ENCODE data around the gene SCAPER.
"Not testable (repeated sequence)": the region's sequence is repeated elsewhere in the genome, so short reads cannot be mapped to it uniquely, and the experiment has no call there.

The SCAPER gene

GRCh38 chr15:76313731-76314130, 591.4 kb downstream of the SCAPER start:
- no peak for TF ChIP-seq CTCF (IDR thresholded peaks at IDR 0.05; ENCODE audit: control insufficient read depth, extremely low read depth, insufficient read depth)
- H3K4me3 ChIP-seq (ENCODE audit: low read depth, low read length), result no peak overlapping the region

GRCh38 chr15:76313175-76313567, 592.0 kb downstream of the SCAPER start:
- DNase-seq (ENCODE audit: low read depth); H3K4me3 ChIP-seq (ENCODE audit: low read depth, low read length): not testable (repeated sequence)

More at GRCh38 chr15:76313731-76314130, 591.4 kb downstream of the SCAPER start:
- DNase-seq (ENCODE audit: low read depth), result no peak

- DNase-seq (ENCODE audit: low read depth), result peak; percentile 97
Observed at GRCh38 chr15:76312540-76313174, 592.5 kb downstream of the SCAPER start.

GRCh38 chr15:76311100-76311953, 593.8 kb downstream of the SCAPER start, which contains the start of gene ETFA:
TSS of gene ETFA (minus strand) at chr15:76311469. CDS start at chr15:76311388, 81 bp downstream.
- peak within 1 kb of the TSS; percentile 81 for H3K4me3 ChIP-seq (ENCODE audit: low read depth, low read length)
- peak; percentile 93 for DNase-seq (ENCODE audit: low read depth)
- no peak for TF ChIP-seq CTCF (IDR thresholded peaks at IDR 0.05; ENCODE audit: control insufficient read depth, extremely low read depth, insufficient read depth)

More at GRCh38 chr15:76312540-76313174, 592.5 kb downstream of the SCAPER start:
- H3K4me3 ChIP-seq (ENCODE audit: low read depth, low read length), result no peak overlapping the region
- TF ChIP-seq CTCF (IDR thresholded peaks at IDR 0.05; ENCODE audit: control insufficient read depth, extremely low read depth, insufficient read depth), result no peak

- TF ChIP-seq CTCF (IDR thresholded peaks at IDR 0.05; ENCODE audit: control insufficient read depth, extremely low read depth, insufficient read depth), result no peak
- peak overlapping the region; percentile 81 for H3K4me3 ChIP-seq (ENCODE audit: low read depth, low read length)
- DNase-seq (ENCODE audit: low read depth), result no peak
Observed at GRCh38 chr15:76310475-76311099, 594.6 kb downstream of the SCAPER start.

- peak overlapping the region; percentile 81 for H3K4me3 ChIP-seq (ENCODE audit: low read depth, low read length)
- TF ChIP-seq CTCF (IDR thresholded peaks at IDR 0.05; ENCODE audit: control insufficient read depth, extremely low read depth, insufficient read depth), result no peak
- DNase-seq (ENCODE audit: low read depth), result no peak
Observed at GRCh38 chr15:76309601-76310330, 595.4 kb downstream of the SCAPER start.
